Measurements from ENCODE around the gene ADAMTS3.

- TF ChIP-seq REST (IDR thresholded peaks at IDR 0.05; ENCODE audit: unreplicated experiment) (no peak), CTCF (conservative IDR thresholded peaks at IDR 0.05; ENCODE audit: low read depth in 2 of 2) (peak in 1 of 2 experiments; percentile 23; a peak in 1 of 4 replicates), POLR2AphosphoS5 (IDR thresholded peaks at IDR 0.05; ENCODE audit: low read depth) (no peak), EZH2phosphoT487 (IDR thresholded peaks at IDR 0.05; ENCODE audit: unreplicated experiment) (no peak), EZH2 (IDR thresholded peaks at IDR 0.05; ENCODE audit: low read depth, unreplicated experiment) (no peak), CREB1 (CRISPR knock-in tag; IDR thresholded peaks at IDR 0.05; ENCODE audit: low read depth) (no peak), ZNF114 (CRISPR knock-in tag; IDR thresholded peaks at IDR 0.05) (no peak), JUNB (IDR thresholded peaks at IDR 0.05; ENCODE audit: unreplicated experiment) (no peak), ETS1 (IDR thresholded peaks at IDR 0.05) (no peak)
Measured at GRCh38 chr4:72496119-72496518, 72.9 kb downstream of the ADAMTS3 start.
